GM21786 (cell line): ENCODE results near the gene P2RX6.
"Not testable (repeated sequence)": the region's sequence is repeated elsewhere in the genome, so short reads cannot be mapped to it uniquely, and the experiment has no call there.

Experiments used
- ATAC-seq: cut with Tn5 transposase; IDR thresholded peaks from one replicate; pipeline ENCODE4 v1.9.1; 2021; ENCODE audit not compliant: unreplicated experiment

Gene P2RX6

GRCh38 chr22:21014726-21015465 is at the start of gene P2RX6:
TSS of gene P2RX6 (plus strand) at chr22:21015165. CDS start at chr22:21015175, 10 bp downstream.
- ATAC-seq, result no peak

- ATAC-seq, result no peak
Measured at GRCh38 chr22:20965888-20966855, 48.8 kb upstream of the P2RX6 start.

- ATAC-seq, result no peak
Measured at GRCh38 chr22:20966883-20967696, 47.9 kb upstream of the P2RX6 start, which contains the start of gene AIFM3. TSS of gene AIFM3 (plus strand) at chr22:20967255. CDS start at chr22:20967945, 690 bp downstream.

- ATAC-seq, result no peak
Measured at GRCh38 chr22:20967697-20968211, 47.2 kb upstream of the P2RX6 start.

- no peak for ATAC-seq
Measured at GRCh38 chr22:20968281-20968977, 46.5 kb upstream of the P2RX6 start.

GRCh38 chr22:20970939-20971657 is 43.9 kb upstream of the P2RX6 start:
- no peak for ATAC-seq

GRCh38 chr22:20972014-20972694 is 42.8 kb upstream of the P2RX6 start:
- not testable (repeated sequence) for ATAC-seq

GRCh38 chr22:20972933-20973577 is 41.9 kb upstream of the P2RX6 start:
- ATAC-seq, result no peak

GRCh38 chr22:20973634-20974286 is 41.2 kb upstream of the P2RX6 start:
- no peak for ATAC-seq

- ATAC-seq, result no peak
Measured at GRCh38 chr22:20974336-20974955, 40.5 kb upstream of the P2RX6 start.

- no peak for ATAC-seq
Measured at GRCh38 chr22:20975541-20976290, 39.2 kb upstream of the P2RX6 start.

- no peak for ATAC-seq
Measured at GRCh38 chr22:20976291-20976877, 38.6 kb upstream of the P2RX6 start.

- ATAC-seq, result no peak
Measured at GRCh38 chr22:20977019-20977418, 37.9 kb upstream of the P2RX6 start.

- ATAC-seq, result no peak
Measured at GRCh38 chr22:20977516-20978170, 37.3 kb upstream of the P2RX6 start.

GRCh38 chr22:20978419-20978818 is 36.5 kb upstream of the P2RX6 start:
- ATAC-seq, result no peak
